GM18517 (cell line): ENCODE data around the gene FAM83D.
A peak's percentile ranks its signal among the peaks of the same experiment; 100 is the strongest.

Source experiments
- ATAC-seq: cut with Tn5 transposase; IDR thresholded peaks from one replicate; pipeline ENCODE4 v1.9.1; 2021; ENCODE audit warnings: mild to moderate bottlenecking, moderate library complexity; ENCODE audit not compliant: unreplicated experiment

Gene FAM83D

GRCh38 chr20:38997622-38998021 is 71.4 kb downstream of the FAM83D start:
- ATAC-seq = peak; percentile 83

- ATAC-seq = no peak
Measured at GRCh38 chr20:38999217-38999616, 73.0 kb downstream of the FAM83D start.

- ATAC-seq = no peak
Measured at GRCh38 chr20:38999965-39000910, 74.0 kb downstream of the FAM83D start.
